GM21737 (cell line): Measurements from ENCODE around the gene ANTXR1.

Source experiments
- ATAC-seq: cut with Tn5 transposase; IDR thresholded peaks from one replicate; pipeline ENCODE4 v1.9.1; 2021; ENCODE audit warnings: mild to moderate bottlenecking, moderate library complexity; ENCODE audit not compliant: unreplicated experiment

The ANTXR1 gene

DNA sequence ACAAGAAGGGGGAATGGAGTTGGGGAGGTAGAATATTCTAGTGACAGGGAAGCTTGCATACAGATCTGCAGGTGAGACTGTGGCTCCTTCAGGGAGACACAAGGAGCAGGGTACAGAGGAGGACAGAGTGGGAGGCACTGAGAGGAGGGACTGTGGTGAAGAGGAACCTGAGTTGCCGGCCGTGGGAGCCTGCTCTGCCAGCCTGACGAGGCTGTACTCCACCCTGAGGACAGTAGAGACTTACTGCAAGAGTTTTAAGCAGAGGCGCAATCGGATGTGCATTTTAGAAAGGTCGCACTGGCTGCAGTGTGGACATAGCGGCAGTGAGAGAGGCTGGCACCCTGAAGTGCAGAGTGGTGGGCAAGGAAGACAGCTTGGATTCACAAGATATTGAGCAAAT lies 188.3 kb downstream of the ANTXR1 start:
- ATAC-seq: no peak

DNA sequence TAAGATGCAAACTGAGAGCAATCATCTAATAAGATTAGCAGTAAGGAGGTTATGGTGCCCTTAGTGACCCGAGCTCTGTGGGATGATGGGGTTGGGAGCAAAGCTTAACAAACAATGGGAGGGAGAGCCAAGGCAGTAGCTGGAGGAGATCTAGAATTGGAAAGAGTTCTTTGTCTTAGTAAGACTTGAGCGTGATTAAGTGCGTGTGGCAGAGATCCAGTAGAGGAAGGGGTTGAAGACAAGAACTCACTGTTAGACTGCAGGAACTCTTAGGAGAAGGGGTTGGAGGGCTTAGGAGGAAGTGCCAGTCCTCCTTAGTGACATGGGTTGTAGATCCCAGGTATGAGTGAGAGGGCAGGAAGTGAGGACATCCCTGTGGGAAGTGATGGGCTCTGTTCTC lies 189.3 kb downstream of the ANTXR1 start:
- no peak for ATAC-seq

DNA sequence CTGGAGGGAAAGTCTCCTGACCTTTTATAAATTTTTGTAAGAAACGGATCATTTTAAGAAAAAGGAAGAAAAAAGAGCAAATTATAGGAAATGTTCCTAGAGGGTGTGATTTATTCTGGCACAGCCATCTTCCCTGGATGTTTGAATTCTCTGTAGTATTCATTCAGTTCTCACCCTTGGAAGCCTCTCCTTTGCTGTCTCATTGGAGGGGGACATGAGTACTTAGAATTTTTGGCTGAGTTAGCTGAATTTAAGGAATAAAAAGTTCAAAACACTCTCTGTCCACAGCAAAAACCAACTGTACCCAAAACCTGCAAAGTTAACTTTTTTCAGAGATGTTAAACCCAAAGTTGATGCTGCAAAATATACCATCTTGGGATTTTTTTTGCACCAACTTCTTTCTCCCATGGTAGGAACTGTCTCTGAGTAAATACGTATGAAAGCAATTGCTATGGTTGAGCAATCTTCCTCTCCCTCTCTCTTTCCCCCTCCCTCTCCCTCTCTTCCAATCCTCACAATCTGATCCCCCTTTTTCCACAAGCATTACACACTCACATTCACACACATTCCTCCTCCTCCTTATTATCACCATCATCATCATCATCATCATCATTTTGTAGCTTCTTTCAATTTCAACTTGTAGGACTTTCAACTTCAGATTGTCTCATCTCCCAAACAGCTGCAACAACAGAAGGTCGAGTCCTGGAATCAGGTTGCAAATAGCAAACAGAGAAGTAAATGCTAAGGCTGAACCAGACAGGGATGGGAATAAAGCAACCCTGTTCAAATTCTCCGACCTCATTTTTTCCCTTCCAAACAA lies 190.4 kb downstream of the ANTXR1 start:
- ATAC-seq: no peak

DNA sequence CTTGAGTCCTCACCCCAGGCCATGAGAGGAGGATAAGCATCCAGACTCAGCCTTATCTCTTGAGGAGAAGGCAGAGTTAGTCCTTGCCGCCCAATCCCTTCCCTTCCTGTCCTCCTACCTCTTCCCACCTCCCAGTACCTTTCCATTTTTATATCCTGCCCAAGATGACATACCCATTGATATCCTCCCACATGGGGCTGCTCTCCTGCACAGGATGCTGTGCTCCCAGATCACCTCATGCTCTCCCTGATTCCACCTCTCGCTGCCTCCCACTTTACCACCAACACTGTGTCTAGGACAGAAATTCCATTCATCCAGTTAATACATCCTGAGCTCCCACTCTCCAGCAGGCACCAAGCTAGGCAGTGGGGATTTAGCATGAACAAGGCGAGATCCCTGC lies 191.7 kb downstream of the ANTXR1 start:
- no peak for ATAC-seq

DNA sequence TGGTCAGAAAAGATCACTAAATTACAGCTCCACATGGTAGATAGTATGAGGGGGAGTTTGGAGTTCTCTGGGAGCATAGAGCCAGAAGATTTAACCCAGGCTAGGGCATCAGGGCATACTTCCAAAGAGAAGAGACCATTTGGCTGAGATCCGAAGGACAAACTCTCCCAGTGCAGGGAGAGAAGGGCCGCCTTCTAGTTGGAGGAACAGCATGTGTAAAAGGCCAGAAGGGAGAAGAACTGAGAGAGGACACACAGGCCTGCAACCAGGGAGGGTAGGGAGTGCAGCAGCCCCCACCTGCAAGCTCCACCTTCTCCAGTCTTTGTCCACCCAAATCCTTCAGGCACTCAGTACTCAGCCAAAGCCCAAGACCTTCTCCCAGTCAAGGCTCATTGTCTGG lies 192.1 kb downstream of the ANTXR1 start:
- ATAC-seq: no peak

DNA sequence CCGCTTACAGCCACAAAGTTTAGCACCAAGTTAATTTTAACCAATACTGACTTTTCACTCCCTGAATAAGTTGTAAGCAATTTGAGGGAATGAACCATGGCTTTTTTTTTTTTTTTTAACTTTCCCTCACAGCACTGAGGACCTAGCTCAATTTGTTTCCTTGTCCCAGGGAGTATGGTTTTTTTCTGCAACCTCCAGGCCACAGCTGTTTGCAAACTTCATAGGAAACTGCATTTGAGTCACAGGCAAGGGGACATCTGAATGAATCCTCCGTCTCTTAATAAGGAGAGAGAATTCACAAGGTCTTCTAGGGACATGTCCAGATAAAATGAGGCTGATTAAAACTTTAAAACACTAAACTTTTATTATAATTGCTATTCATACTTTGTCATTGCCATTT lies 192.5 kb downstream of the ANTXR1 start:
- no peak for ATAC-seq

DNA sequence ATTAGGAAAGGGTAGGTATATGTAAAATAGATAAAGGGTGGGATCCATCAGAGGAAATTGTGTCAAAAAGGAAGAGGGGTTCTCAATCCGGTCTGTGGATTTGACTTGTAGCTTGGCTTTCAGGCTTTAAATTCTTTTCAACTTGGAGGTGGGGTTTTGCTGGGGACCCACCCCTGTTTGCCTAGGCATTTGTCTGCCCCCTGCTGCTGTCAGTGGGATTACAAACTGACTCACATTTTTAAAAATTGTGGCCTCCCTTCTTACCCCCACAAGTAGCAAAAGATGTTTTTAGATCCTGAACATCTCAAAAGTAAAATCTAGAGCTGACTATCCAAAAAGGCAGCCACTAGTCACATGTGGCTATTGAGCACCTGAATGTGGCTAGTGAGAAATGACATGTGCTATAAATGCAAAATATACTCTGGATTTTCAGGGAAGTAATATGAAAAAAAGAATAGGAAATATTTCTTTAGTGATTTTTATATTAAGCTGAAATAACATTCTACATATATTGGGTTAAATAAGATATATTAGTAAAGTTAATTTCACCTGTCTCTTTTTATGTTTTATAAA lies 195.1 kb downstream of the ANTXR1 start:
- no peak for ATAC-seq

DNA sequence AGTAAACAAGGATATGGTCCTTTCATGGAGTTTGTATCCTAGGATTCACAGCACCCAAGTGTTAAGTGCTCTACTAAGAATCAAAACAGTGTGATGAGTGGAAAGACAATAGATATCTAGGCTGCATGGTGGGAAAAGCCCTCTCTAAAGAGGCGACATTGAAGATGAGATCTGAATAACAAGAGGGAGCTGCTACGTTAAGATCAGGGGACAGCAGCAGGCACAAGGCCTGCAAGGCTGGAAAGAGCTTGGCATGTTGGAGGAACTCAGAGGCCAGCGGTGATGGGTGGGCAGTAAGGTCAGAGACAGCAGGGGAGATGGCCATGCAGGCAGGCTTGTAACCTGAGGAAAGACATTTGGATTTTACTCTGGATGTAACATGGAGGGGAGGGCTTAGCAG lies 196.5 kb downstream of the ANTXR1 start:
- no peak for ATAC-seq

DNA sequence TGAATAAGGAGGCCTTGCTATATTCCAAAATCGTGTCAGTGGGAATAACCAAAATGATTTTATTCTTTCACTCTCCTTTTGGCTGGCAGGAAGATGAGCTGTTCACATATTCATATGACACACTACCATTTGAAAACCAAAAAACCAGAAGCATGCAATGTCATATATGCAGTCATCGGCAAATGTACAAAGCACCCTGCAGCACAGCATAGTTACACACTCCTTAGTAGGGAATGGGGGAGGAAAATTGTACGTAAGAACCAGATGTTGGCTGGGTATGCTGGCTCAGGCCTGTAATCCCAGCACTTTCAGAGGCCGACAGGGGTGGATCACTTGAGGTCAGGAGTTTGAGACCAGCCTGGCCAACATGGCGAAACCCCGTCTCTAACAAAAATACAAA lies 197.4 kb downstream of the ANTXR1 start:
- no peak for ATAC-seq

DNA sequence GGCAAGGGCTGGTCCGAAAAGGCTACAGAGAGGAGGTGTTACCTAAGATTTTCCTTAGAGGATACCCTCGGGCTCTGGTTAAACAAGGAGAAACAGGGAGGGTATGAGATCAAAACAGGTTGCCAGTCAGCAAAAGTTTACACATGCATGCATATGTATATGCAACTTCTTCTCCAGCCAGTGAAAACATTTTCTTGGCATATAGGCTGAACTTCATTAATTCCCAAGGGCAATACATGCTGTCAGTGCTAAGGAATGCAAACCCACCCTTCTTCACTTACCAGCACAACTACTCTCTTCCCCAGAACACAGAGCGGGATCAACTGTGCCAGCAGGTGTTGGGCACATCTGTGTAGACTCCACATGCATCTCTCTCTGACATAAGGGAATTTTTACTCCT lies 198.1 kb downstream of the ANTXR1 start:
- ATAC-seq: no peak

DNA sequence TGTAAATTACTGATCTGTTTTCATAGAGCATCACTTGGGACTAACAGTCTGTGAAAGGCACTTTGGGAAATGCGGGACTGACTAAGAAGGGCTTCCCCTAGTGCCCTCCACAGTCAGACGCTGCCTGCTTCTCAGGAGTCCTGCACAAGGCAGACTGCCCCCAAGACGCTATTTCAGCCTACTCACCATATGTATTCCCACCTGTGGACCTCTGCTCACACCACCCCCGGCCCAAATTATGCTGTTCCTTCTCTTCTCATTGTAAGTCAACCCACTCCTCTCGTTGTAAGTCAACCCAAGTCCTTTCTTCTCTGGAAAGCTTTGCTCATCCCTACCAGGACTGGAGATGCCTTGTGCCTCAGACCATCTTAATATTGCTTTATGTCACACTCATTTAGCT lies 198.7 kb downstream of the ANTXR1 start:
- ATAC-seq: no peak

DNA sequence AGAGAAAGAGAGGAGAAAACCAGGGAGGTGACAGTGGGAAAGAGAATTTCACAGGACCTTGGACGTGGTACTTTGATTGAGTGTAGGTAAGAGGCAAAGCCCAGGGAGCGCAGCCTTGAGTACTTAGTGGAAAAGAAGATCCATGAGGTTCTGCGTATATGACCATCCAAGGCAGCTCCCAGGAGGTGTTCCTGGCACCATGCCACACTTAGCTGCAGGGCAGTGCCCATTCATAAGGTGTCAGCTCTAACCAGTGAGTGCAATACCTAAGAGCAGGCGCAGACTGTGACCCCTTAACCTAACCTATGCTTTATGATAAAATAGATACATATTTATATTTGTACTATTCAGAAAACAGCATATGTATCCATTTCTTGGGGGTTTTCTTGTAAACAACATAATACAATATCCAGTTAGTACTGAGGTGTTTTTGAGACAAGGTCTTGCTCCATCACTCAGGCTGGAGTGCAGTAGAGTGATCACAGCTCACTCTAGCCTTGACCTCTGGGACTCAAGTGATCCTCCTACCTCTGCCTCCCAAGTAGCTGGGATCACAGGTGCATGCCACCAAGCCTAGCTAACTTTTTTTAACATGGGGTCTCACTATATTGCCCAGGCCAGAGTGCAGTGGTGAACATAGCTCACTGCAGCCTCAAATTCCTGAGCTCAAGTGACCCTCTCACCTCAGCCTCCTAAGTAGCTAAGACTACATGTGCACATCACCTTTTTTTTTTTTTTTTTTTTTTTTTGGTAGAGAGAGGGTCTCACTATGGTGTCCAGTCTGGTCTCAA lies 199.5 kb downstream of the ANTXR1 start:
- no peak for ATAC-seq

DNA sequence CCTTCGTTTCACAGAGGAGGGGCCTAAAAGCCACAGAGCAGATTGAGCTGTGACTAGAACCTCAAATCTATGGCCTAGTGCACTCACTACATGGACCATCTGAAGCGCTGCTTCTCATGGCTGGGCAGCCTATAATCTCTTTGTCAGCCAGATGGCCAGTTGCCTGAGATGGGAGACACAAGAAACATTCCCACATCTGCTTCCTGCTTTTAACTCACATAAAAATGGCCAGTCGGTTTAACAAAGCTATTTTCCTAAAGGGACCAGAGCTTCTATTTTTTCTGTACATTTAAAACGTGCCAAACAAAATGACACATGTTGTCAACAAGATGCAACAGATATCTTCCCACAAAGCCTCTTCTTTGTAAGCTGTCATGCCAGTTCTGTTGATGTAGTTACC lies 200.2 kb downstream of the ANTXR1 start:
- ATAC-seq: no peak

DNA sequence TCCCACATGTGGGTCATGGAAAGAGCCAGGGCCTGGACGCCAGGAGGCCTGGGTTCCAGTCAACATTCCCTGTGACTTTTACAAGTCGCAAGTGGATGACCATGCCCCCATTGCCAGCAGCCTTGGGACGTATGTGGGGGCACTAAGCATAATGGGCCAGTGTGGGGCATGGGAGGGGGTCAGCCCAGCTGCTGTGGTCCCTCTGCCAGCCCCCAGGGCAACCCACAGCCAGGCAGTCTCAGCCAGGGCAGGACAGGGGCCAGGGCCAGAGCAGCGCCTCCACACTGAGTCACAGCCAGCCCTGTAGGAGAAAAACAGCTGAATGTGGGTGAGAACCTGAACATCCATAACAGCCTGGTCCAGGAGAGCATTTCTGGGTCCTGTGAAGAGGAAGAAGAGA lies 200.8 kb downstream of the ANTXR1 start:
- ATAC-seq: no peak

DNA sequence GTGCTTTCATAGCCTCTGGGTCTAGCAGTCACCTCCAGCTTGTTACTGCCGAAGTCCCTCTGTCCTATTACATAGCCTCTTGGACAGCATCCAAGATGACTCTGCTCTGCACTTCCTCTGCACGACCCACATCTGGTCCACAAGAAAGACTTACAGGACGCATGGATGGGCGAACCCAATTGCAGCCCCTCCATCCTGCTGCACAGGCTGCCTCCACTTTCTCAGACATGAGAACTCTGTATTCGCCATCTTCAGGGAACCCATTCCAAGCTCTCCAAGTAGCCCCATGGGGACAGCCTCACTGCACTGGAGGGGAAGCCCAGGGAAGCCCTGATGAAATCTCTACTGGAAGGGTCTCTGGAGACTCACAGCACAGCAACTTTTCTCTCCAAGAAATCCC lies 201.9 kb downstream of the ANTXR1 start:
- no peak for ATAC-seq

DNA sequence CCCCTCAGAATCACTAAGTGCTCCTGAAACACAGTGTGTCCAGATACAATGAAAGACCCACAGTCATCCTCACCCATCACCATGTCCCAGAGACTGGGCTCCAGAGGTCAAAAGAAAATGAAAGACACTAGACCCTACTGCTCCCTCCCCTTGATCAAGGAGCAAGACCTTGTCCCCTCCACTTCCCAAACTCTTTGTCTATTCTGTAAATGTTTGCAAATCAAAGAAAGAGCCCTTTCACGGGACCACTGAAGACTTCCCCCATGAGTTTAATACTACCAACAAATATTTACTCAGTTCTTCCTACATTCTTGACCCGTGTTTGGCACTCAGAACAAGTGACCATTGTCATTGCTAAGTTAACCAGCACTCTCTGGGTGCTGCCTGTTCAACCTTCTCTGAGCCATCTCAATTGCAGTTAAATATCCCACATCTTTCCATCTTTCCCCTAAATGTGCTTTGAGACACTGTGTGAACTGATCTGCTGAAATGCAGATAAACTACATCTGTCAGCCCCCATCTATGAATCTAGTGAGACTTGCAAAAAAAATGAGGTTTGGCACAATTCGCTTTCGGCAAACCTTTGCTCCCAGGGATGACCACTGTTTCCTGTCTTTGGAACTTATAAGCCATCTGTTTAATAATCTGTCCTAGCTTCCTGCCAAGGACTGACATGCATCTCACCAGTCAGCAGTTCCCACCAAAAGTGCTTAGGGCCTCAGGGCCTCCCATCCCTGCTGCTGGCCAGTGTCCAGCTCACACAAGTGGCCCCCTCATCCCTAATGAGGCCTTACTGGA lies 203.8 kb downstream of the ANTXR1 start:
- ATAC-seq: no peak

DNA sequence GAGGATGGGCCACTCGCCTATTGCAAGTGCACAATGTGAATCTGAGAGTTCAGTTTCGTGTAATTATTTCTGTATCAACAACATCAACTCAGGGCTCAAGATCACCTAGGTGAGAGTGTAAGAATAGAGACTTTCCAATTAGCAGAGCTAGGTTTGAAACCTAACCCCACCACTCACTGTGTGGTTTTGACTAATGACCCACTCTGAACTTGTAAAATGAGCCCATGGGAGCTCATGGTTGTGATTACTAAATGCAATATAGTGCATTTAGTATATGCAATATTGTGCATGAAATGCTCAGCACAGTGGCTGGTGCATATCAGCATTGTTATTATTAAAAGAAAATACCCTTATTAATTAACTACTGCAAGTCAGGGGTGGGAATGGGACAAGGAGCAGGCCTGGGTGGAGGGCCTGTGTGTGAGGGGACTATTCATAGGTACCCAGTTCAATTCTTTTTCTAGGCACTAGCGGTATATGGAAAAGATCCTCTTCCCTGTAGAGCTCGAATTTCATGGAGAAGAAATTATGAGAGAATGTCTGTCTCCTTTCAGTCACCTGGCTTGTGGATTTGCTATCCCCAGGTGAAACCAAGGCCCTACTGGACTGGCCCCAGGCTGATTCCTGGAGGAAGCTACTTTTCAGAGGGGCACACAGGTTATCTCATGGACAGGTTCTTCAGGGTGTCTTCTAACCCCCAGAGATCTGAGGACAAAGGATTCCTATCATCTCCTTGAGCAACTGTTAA lies 204.5 kb downstream of the ANTXR1 start:
- ATAC-seq: no peak

DNA sequence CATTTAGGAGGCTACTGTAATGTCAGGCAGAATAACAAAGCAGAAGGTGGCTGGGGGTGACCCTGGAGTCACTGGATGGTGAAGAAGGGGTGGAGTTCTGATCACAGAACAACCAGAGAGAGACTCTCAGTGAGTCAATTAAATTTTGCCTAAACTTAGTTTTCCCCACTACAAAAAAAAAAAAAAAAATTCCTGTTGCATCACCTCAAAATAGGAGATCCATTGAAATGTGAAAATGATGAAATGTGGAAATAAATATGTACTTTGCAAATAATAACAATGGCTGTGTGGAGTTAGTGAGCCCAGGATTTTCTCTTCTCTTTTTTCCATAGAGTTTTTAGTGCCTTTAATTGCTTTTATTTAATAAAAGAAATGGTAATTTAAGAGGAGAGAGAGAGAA lies 208.5 kb downstream of the ANTXR1 start:
- ATAC-seq: no peak

DNA sequence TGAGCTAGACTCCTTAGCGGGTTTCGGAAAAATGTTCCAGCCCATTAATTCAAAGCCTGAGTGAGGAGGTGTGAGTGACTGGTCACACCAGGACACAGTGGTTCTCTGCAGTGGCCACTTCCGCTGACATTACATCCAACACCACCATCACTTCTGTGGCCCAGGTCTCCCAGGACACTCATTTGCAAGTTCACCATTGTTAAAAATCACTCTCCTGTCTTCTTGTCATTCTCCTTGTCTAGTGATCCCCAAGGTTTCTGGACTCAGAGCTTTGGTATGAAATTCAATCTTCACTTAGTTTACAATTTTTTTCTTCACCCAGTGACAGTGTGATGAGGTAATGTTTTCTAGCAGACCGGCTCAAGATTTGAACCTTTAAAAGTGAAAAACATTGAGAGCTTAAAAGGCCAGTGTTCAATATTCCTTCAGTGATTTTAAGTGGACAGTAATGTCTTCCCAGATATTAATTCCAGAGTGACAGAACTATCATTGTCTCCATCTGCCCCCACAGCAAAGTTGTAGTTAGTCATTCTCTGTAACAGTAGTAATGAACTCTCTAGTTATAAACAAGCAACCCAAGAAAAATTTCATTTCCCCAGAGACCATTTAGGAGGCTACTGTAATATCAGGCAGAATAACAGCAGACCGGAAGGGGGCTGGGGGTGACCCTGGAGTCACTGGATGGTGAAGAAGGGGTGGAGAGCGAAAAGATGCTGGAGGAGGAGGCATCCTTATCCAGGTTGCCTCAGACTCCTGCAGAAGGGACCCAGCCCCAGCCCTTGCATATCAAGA lies 209.2 kb downstream of the ANTXR1 start:
- no peak for ATAC-seq
